GM21717 (cell line): ENCODE measurements around the gene FARP1.

ENCODE experiments used
- ATAC-seq: cut with Tn5 transposase; IDR thresholded peaks from one replicate; pipeline ENCODE4 v1.9.1; 2021; ENCODE audit warnings: mild to moderate bottlenecking, moderate library complexity; ENCODE audit not compliant: unreplicated experiment

Gene FARP1

GRCh38 chr13:98322091-98322718, 179.3 kb downstream of the FARP1 start:
- no peak for ATAC-seq

GRCh38 chr13:98324105-98324504, 181.2 kb downstream of the FARP1 start:
- no peak for ATAC-seq

- no peak for ATAC-seq
Observed at GRCh38 chr13:98325724-98326123, 182.8 kb downstream of the FARP1 start.

GRCh38 chr13:98326291-98326690, 183.4 kb downstream of the FARP1 start:
- ATAC-seq = no peak

GRCh38 chr13:98327371-98328270, 184.7 kb downstream of the FARP1 start:
- ATAC-seq = no peak

GRCh38 chr13:98328511-98328910, 185.6 kb downstream of the FARP1 start:
- no peak for ATAC-seq

GRCh38 chr13:98332222-98332621, 189.3 kb downstream of the FARP1 start:
- ATAC-seq = no peak

- no peak for ATAC-seq
Observed at GRCh38 chr13:98332691-98333090, 189.8 kb downstream of the FARP1 start.

GRCh38 chr13:98333486-98333885, 190.6 kb downstream of the FARP1 start:
- ATAC-seq = no peak

- ATAC-seq = no peak
Observed at GRCh38 chr13:98334620-98335205, 191.8 kb downstream of the FARP1 start.

GRCh38 chr13:98335721-98336120, 192.8 kb downstream of the FARP1 start:
- ATAC-seq = no peak

- ATAC-seq = no peak
Observed at GRCh38 chr13:98338310-98338709, 195.4 kb downstream of the FARP1 start.

- no peak for ATAC-seq
Observed at GRCh38 chr13:98339684-98340425, 197.0 kb downstream of the FARP1 start.

GRCh38 chr13:98342953-98343352, 200.1 kb downstream of the FARP1 start:
- ATAC-seq = no peak

GRCh38 chr13:98343461-98343860, 200.6 kb downstream of the FARP1 start:
- no peak for ATAC-seq

GRCh38 chr13:98344392-98344791, 201.5 kb downstream of the FARP1 start:
- no peak for ATAC-seq

- no peak for ATAC-seq
Observed at GRCh38 chr13:98345107-98345935, 202.4 kb downstream of the FARP1 start.

- no peak for ATAC-seq
Observed at GRCh38 chr13:98346904-98347636, 204.2 kb downstream of the FARP1 start.

- no peak for ATAC-seq
Observed at GRCh38 chr13:98347756-98348155, 204.9 kb downstream of the FARP1 start.
